K562 treated with DMSO at 1 percent for 12 hours (cell line): ENCODE measurements around the gene RPL31. TPM values are rescaled to one million over a fixed set of nuclear protein-coding genes. Genes with fewer than 3 reads are reported as not detected.

Source experiments
- total RNA-seq: library from RNA; unstranded; fragments of 300-600 nt; gene quantifications from 2 replicates; pipeline ENCODE4 v1.2.3, GENCODE V29; 2022; ENCODE audit not compliant: insufficient read depth

RPL31 gene
- total RNA-seq = 5,310 and 7,647 TPM in 2 replicates

DNA sequence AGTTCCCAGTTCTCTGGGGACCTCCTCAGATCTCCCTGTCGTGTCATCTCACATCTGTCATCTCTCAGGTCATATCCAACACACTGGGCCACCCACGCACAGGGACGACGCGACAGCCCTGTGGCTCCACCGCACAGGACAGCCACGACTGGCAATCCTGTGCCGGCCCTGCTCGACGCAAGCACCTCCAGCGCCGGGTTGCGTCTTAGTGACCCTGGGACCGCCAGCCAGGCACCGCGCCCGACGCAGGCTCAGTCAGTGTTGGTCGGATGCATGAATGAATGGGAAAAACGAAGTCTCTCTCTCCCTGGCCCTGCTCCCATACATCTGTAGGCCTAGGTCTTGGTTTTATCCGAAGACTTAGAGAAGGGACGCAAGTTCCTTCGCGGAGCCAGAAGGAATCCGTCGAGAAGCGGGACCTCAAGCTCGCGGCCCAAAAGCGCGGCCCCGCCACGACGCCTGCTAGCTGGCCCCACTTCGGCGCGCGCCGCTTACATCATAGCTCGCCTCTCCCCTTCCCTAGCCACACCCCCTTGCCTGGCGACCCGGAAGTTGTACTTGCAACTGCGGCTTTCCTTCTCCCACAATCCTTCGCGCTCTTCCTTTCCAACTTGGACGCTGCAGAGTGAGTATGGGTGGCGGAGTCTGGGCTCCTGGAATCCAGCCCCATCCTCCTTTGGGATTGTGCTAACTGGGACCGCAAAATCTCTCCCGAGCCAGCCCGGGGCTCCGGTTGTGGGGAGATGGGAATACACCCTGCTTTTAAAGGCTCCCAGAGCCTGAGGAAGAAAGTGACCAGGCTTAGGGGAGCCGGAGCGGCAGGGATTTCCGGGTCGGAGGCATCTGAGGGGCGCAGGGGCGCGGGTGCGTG, at the start of gene RPL31:
RPL31 (plus strand) TSS at position 599 of the 871 bp plus-strand sequence. CDS start 413 bp downstream, outside the sequence.

Other genes starting within 250 kb of the RPL31 start
- not detected in 2 replicates for gene NPAS2, start 182.2 kb upstream of the RPL31 start, total RNA-seq
- 3.3 and 6.4 TPM in 2 replicates for gene TBC1D8, start 149.1 kb downstream of the RPL31 start, total RNA-seq